GM18498 (cell line): ENCODE results near the gene DAGLB.

ENCODE experiments used
- ATAC-seq: cut with Tn5 transposase; IDR thresholded peaks from one replicate; pipeline ENCODE4 v1.9.1; 2021; ENCODE audit warnings: mild to moderate bottlenecking, moderate library complexity; ENCODE audit not compliant: unreplicated experiment

Gene DAGLB, protein sequence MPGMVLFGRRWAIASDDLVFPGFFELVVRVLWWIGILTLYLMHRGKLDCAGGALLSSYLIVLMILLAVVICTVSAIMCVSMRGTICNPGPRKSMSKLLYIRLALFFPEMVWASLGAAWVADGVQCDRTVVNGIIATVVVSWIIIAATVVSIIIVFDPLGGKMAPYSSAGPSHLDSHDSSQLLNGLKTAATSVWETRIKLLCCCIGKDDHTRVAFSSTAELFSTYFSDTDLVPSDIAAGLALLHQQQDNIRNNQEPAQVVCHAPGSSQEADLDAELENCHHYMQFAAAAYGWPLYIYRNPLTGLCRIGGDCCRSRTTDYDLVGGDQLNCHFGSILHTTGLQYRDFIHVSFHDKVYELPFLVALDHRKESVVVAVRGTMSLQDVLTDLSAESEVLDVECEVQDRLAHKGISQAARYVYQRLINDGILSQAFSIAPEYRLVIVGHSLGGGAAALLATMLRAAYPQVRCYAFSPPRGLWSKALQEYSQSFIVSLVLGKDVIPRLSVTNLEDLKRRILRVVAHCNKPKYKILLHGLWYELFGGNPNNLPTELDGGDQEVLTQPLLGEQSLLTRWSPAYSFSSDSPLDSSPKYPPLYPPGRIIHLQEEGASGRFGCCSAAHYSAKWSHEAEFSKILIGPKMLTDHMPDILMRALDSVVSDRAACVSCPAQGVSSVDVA

DNA sequence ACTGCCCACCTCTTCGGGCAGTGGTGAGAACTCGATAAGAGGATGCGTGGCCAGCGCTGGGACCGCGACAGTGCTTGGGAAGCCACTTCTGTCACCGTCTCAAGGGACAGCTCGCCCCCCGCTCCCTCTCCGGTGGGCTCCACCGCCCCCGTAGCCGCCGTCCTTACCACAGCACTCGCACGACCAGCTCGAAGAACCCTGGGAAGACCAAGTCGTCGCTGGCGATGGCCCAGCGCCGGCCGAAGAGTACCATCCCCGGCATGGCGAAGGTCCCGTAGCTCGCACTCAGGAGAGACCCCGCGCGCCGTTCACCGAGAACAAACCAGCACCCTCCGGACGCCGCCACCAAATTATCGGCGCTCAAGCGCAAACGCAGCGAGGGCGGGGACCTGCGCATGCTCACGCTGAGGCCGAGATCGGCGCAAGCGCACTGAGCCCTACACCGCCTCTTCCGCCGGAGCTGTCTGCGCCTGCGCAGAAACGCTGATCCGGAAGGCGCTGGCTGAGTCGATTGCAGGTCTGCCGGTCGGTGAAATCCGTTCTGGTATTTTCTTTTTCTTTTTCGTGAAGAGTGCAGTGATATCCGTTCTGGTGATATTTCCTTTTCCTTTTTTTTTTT is at the start of gene DAGLB:
DAGLB (minus strand) TSS at position 374 of the 619 bp plus-strand sequence; CDS start at position 262, 112 bp downstream.
- peak; percentile 84 for ATAC-seq

DNA sequence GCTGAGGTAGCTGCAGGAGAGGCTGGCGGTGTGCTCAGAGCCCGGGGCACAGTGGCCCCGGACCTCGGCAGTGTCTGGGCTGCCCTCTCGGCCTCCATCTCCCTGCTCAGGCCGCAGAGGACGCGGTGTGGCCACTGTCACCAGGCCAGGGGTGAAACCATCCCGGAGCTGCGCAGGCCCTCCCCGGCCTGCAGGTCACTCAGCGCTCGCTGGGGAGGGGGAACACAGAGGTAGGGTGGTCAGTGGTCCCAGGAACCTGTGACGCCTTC is 49.8 kb upstream of the DAGLB start:
- no peak for ATAC-seq

- ATAC-seq = no peak
Measured at GRCh38 chr7:6496842-6497636, 49.3 kb upstream of the DAGLB start.

GRCh38 chr7:6495597-6496262 is 48.0 kb upstream of the DAGLB start:
- ATAC-seq = no peak

GRCh38 chr7:6494365-6494764 is 46.6 kb upstream of the DAGLB start:
- ATAC-seq = no peak

DNA sequence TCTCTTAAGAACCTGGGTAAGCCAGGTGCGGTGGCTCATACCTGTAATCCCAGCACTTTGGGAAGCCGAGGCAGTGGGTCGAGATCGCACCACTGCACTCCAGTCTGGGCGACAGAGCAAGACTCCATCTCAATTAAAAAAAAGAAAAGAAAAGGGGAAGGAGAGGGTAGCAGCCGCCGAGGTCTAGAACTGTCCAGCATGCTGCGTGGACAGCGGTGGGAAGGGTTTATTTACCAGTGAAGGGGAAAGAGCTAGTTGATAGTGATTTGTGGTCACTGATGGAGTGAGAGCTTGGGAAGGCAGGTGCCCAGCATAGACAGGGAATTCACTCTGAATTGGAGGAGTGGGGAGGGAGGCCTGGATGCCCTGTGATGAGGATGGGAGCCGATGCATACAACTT is 43.4 kb upstream of the DAGLB start:
- no peak for ATAC-seq

- no peak for ATAC-seq
Measured at GRCh38 chr7:6489612-6490011, 41.9 kb upstream of the DAGLB start.

DNA sequence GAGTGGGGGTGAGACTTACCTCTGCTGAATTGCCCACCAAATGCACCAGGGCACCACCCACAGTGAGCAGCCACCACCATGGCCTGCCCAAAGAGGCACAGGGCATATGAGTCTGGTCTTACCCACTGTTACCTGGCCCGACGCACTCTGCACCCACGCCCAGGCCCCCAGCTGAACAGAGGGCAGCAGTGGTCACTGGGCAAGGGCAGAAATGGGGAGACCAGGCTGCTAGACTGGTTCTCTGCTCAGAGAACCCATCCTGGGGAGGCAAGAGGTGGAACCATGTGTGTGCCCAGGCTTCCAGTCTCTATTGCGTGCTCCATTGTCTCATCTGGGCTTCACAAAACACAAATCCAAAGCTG is 39.4 kb upstream of the DAGLB start:
- no peak for ATAC-seq

DNA sequence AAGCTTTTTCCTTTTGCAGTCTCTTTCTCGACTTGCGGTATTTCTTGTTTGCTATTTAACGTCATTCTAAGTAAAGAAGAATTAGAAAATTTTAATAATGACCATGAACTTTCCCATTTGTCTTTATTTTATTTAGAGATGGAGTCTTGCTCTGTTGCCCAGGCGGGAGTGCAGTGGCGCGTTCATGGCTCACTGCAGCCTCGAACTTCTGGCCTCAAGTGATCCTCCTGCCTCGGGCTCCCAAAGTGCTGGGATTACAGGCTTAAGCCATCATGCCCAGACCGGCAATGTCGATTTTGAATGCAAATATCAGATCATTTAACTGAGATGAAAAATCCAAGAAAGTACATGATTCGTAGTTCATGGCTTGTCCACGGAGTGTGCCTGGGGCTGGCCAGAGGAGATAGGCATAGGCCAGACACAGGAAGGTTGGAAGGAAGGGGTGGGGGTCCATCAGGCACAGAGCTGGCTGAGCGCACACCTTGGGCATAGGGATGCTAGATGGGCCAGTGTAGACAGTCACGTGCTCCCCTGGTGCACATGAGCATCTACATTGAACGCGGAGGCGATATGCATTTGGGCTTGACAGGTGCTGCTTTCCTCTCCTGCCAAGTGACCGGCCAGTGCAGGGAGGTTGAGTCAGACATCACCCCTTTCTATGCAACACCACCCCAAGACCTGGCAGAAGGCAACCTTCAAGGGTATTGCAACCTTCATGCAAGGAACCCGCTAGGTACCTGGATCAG is 38.9 kb upstream of the DAGLB start:
- no peak for ATAC-seq

GRCh38 chr7:6482743-6483119 is 35.0 kb upstream of the DAGLB start:
- no peak for ATAC-seq

GRCh38 chr7:6482307-6482706 is 34.6 kb upstream of the DAGLB start:
- ATAC-seq = no peak

- ATAC-seq = no peak
Measured at GRCh38 chr7:6481445-6481844, 33.7 kb upstream of the DAGLB start.

DNA sequence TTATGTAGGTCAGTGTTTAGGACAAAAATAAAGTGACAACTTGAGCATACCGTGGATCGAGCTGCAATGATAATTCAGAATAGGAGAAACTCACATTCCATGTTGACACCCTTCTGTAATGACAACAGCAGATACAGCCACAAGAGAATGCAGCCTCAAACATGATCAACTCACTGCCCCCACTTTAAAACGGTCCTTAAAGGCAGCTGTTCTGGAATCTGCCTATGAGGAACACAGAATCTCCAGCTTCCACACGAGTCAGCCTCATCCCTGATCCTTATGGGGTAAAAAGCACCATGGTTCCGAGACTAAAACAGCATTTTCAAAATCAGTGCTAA is 32.5 kb upstream of the DAGLB start:
- no peak for ATAC-seq

- no peak for ATAC-seq
Measured at GRCh38 chr7:6479067-6479466, 31.3 kb upstream of the DAGLB start.

DNA sequence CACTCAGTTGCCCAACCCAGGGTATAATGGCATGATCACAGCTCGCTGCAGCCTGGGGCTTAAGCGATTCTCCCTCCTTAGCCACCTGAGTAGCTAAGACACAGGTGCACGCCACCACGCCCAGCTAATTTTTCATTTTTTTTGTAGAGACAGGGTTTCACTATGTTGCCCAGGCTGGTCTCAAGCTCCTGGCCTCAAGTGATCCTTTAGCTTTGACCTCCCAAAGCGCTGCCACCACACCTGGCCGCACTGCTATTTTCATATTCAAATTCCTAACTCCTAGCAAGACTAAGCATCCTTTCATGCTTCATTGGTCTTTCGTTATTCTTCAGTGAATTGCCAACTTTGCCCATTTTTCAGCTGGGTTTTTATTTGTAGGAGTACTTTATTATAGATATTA is 30.4 kb upstream of the DAGLB start:
- ATAC-seq = no peak

GRCh38 chr7:6477318-6477660 is 29.5 kb upstream of the DAGLB start:
- no peak for ATAC-seq

DNA sequence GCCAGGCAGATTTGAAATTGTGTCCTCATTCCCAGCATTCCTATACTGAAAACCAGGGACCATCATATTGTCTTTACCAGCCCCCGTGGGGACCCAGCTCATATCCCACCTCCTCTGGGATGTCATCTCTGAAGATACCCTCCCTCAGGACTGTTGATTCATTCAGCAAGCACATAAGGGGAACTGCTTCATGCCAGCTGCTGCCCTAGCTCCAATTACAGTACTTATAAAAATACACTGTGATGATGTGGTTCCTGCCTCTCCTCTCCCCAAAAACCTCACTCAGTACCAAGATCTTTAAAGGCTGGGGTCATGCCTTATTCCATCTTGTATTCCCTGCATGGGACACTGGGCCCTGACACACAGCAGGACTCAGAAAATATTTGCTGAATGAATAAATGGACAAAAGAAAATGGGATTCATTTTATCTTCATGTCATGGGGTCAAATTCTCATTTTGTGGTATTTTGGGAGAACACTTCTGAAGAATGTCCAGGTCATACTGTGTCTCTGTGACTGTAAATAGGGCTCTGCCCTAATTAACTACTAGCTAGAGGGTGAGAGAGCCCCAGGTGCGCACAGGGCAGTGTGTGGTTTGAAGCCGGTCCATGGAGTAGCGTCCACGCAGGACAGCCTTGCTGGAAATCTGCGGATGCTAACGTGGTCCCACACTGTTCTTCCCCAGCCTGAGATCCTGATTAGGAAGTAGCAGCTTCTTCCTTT is 29.0 kb upstream of the DAGLB start:
- ATAC-seq = no peak

DNA sequence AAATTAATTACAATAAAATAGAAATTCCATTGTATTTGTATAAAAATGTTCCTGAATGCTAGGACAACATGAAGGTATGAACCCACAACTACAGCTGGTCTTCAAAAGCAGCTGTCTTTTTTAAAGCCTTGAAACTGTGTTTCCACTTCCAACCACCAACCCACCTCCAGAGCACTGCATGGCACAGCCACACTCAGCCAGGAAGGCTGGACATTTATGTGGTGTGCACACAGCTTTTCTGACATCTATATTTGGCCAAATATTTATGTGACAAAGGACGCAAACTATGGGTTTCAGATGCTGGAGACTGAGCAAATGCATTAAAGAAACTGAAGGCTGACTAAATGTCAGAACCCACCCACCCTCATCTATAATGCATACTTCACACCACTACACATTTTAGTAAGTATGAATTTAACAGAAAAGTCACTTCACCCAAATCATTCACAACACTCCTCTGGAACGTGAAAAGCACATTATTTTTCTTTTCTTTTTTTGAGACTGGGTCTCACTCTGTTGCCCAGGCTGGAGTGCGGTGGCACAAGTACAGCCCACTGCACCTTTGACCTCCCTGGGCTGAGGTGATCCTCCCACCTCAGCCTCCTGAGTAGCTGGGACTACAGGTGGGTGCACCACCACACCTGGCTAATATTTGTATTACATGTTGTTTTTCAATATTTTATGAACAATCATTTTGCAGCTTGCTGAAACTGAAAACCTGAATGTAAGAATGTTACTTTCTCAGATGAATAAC is 27.9 kb upstream of the DAGLB start:
- no peak for ATAC-seq

- no peak for ATAC-seq
Measured at GRCh38 chr7:6465862-6466261, 18.1 kb upstream of the DAGLB start.
